GM19328 (cell line): Measurements from ENCODE around the gene RYR2.

Source experiments
- ATAC-seq: cut with Tn5 transposase; IDR thresholded peaks from one replicate; pipeline ENCODE4 v1.9.1; 2021; ENCODE audit warnings: mild to moderate bottlenecking, moderate library complexity; ENCODE audit not compliant: unreplicated experiment

The RYR2 gene

DNA sequence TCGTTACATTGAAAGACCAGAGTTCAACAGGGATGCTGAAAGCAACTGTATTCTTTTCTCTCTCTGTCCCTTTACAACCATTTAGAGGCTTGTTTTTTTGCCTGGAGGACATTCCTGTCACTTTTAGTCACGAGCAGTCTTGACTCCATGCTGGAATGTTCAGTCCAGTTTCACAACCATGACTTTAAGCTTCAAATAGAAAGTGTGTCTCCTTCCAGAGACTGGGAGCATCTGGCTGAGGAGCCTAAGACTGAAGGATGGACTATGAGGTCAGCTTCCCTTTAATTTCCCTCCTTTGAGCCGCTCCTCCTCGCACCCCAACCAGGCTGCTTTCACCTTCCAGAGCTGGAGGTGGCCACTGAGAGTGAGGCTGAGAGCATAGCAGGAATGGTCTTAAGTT lies 10.5 kb upstream of the RYR2 start:
- no peak for ATAC-seq

DNA sequence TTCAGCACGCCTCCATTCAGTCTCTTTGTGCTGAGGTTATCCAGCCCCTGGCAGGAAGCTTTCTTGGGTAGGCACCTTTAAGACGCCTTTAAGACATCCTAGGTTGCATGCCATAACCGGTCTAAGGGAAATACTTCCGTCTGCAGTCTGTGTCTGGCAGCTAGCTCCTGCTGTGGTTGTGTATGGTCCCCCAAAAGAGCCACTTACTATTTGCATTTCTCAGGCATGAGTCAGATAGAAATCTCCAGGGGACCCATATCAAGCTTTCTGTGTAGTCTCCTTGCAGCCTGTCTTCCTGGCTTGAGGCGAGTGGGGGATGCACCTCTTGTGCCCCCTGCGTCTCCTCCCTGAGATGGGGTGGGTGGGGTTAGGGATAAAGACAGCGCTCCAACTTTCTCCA lies 10.0 kb upstream of the RYR2 start:
- peak; percentile 53 for ATAC-seq

GRCh38 chr1:237033061-237033460 lies 8.9 kb upstream of the RYR2 start:
- ATAC-seq = no peak

DNA sequence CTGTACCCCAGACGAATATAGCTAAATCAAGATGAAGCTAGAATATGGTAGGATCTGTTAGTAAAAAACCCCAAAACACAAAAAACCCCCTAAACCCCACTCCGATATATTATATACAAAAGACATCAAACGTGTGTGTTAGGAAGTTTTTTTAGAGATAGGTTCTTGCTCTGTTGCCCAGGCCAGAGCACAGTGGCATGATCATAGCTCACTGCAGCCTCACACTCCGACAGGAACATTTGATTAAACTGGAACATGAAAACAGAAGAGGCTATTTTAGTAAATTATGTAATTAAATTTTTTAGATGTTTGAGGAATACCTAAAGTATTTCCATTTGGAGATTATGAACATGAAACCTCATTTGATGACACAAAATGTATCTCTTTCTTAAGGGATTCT lies 8.2 kb upstream of the RYR2 start:
- ATAC-seq = no peak

GRCh38 chr1:237035759-237036158 lies 6.2 kb upstream of the RYR2 start:
- ATAC-seq = no peak

DNA sequence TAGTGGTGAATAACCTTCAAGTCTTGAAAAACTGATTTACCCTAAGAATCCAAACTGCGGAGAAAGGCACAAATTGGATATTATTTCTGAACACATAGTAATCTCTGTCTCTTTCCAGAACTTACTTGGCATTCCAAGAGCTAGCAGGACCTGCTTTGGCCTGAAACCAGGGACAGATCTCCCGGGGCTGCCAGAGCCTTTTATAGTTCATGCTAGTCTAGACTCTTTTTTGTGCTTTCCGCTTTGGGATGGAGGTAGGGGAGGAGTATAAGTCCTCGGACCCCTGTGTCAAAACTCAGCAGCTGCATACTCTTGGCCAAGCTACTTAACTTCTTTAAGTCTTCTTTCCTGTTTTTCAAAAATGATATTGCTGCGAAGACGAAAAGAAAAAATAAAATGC lies 3.8 kb upstream of the RYR2 start:
- ATAC-seq = no peak

DNA sequence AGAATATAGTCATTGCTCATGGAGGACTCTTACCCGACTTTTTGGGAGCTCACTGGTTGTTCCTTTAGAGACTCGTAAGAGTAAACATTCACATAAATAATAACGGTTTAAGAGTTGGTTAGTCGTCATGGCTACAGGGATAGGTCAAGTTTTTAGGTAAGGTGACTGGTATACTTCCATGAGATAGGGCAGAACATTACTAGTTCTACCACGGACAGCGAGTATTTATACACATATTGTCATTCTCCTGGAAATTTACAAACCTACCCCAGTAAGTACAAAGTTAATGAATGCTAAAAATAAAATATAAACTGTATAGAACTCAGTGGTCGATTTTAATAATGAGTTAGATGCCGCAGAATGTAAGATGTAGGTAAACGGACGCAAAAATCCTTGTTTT lies 1.2 kb upstream of the RYR2 start:
- no peak for ATAC-seq

DNA sequence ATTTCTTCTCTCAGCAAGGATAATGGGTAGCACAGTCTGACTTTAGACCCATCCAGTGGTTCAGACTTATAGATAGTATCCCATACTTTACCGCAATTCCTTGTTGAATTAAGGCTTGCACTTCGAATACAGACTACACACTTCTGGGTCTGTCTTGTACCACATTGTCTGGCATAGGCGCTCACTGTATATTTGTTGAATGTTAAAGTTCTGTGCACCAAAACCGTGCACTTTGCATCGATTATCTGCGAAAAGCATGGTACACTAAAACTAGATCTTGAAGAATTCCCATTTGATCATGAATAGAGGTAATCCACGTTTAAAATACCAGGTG lies 556 bp upstream of the RYR2 start:
- ATAC-seq = no peak

- ATAC-seq = no peak
Measured at GRCh38 chr1:237042526-237042891, 525 bp downstream of the RYR2 start.

- no peak for ATAC-seq
Measured at GRCh38 chr1:237042892-237043576, 1.1 kb downstream of the RYR2 start.

- no peak for ATAC-seq
Measured at GRCh38 chr1:237043846-237044636, 2.1 kb downstream of the RYR2 start.

DNA sequence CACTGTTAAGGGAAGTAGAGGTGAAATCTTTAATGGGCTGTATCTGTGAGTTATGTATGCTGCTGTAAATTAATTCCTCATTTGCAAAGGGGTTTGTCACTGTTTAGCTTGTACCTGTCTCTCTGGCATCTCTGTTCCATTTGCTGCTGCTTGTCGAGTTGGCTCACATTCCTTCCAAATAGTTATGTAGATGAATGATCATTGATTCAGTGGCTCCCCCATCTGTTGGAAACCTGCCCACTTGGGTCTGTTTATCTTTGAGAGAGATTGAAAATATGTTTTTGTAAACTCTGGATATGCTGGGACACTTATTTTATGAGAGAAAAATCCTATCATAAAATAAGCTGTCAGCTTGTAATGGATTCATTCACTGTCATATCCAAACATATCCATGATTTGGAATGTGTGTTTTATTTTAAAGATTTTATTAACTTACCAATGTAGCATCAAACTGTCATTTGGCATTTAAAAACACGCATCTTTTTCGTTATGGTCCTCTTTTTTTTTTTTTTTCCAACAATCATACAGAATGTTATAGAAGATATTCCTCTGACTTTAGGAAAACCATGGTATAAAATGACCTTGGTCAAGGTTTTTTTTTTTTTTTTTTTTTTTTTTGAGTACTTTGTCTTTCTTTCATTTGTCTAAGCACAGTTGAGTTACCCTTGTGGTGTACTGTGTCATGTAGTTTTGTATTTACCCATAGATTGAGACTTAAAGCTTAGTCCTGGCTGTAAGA lies 3.5 kb downstream of the RYR2 start:
- no peak for ATAC-seq

DNA sequence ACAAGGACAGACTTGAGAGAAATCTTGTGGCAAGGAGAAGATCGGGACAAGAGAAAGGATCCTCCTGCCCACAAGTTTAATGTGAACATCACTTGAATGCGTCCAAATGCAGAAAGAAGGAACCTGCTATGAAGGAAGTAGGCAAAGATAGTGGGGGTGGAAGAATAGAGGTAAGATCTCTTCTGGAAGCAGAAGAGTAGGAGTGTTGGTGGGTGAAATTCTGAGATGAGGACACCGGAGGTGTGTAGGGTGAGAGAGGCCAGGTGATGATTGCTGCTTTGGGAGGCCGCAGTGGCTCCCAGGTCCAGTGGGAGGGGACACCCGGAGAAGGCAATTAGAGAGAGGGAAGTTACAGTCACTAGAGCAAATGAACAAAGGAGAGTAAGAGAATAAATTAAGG lies 6.8 kb downstream of the RYR2 start:
- ATAC-seq = no peak

DNA sequence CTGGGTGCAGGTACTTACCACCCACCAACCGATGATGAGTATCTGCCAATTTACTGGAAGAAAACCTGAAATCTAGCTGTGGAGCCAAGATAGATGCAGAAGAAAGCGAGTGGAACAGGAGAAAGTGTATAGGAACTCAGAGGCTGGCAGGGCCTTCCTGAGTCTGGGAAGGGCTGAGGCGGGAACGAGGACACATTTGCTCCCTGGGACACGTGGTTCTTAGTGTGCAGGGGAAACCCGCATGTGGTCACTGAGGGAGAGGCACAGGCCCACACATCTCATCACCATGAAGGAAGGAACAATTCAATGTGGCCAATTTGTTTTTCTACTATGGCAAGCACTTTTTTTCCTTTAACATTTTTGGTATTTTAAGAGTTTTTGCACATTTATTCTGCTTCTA lies 8.2 kb downstream of the RYR2 start:
- ATAC-seq = no peak

- no peak for ATAC-seq
Measured at GRCh38 chr1:237050915-237051314, 8.9 kb downstream of the RYR2 start.

- ATAC-seq = no peak
Measured at GRCh38 chr1:237054313-237054712, 12.3 kb downstream of the RYR2 start.

GRCh38 chr1:237058470-237058869 lies 16.5 kb downstream of the RYR2 start:
- ATAC-seq = no peak

GRCh38 chr1:237059244-237059643 lies 17.3 kb downstream of the RYR2 start:
- ATAC-seq = no peak

GRCh38 chr1:237062976-237063375 lies 21.0 kb downstream of the RYR2 start:
- no peak for ATAC-seq

GRCh38 chr1:237065903-237066302 lies 23.9 kb downstream of the RYR2 start:
- ATAC-seq = no peak

GRCh38 chr1:237070519-237070918 lies 28.5 kb downstream of the RYR2 start:
- no peak for ATAC-seq
